HepG2 (cell line): ENCODE measurements around the gene SLIRP. TPM values are rescaled to one million over a fixed set of nuclear protein-coding genes. Genes with fewer than 3 reads are reported as not detected.

Experiments
- ATF3 ChIP-seq: sonication (generic); formaldehyde crosslinking; IDR thresholded peaks from 2 replicates; pipeline ENCODE4 v1.4.0; 2020; ENCODE audit warnings: missing genetic modification reagents
- ESRRA ChIP-seq: sonication (generic); formaldehyde crosslinking; IDR thresholded peaks from 2 replicates; pipeline ENCODE4 v1.5.1; 2020; ENCODE audit warnings: mild to moderate bottlenecking, low read depth, missing genetic modification reagents
- HIC2 ChIP-seq: sonication (generic); formaldehyde crosslinking; IDR thresholded peaks from 2 replicates; pipeline ENCODE4 v1.9.0; 2022; ENCODE audit warnings: low read depth, missing genetic modification reagents
- KLF6 ChIP-seq: IDR thresholded peaks from 2 replicates; pipeline ENCODE4 v1.8.0; 2016; ENCODE audit warnings: missing biosample characterization, missing genetic modification reagents
- NAIF1 ChIP-seq: sonication (generic); formaldehyde crosslinking; IDR thresholded peaks from 2 replicates; pipeline ENCODE4 v1.5.0; 2020; ENCODE audit warnings: mild to moderate bottlenecking, missing genetic modification reagents, borderline replicate concordance
- NFRKB ChIP-seq: fragments of 450-650 bp; IDR thresholded peaks from 2 replicates; pipeline ENCODE4 v1.6.1; 2017
- SIN3B ChIP-seq: fragments of 150-350 bp; IDR thresholded peaks from 2 replicates; pipeline ENCODE4 v1.6.1; 2014; ENCODE audit warnings: low read length
- SP4 ChIP-seq: sonication (generic); formaldehyde crosslinking; IDR thresholded peaks from 2 replicates; pipeline ENCODE4 v1.8.1; 2023; ENCODE audit warnings: mild to moderate bottlenecking, missing genetic modification reagents
- TFDP2 ChIP-seq: sonication (generic); formaldehyde crosslinking; IDR thresholded peaks from 2 replicates; pipeline ENCODE4 v1.4.0; 2020; ENCODE audit warnings: missing genetic modification reagents
- TGIF2 ChIP-seq: IDR thresholded peaks from 2 replicates; pipeline ENCODE4 v1.6.1; 2016; ENCODE audit warnings: control low read depth, missing compliant biosample characterization
- ZBTB3 ChIP-seq: sonication (generic); formaldehyde crosslinking; IDR thresholded peaks from 2 replicates; pipeline ENCODE4 v1.4.0; 2020; ENCODE audit warnings: low read depth, mild to moderate bottlenecking, moderate library complexity, missing genetic modification reagents, borderline replicate concordance
- ZBTB43 ChIP-seq: sonication (generic); formaldehyde crosslinking; conservative IDR thresholded peaks from 2 replicates; pipeline ENCODE4 v1.4.0; 2020; ENCODE audit warnings: missing genetic modification reagents
- ZMYM4 ChIP-seq: sonication (generic); formaldehyde crosslinking; IDR thresholded peaks from 2 replicates; pipeline ENCODE4 v1.8.1; 2023; ENCODE audit warnings: mild to moderate bottlenecking, missing genetic modification reagents
- ZNF207 ChIP-seq: fragments of 450-650 bp; IDR thresholded peaks from 2 replicates; pipeline ENCODE4 v1.6.1; 2016; ENCODE audit warnings: antibody characterized with exemption, borderline replicate concordance
- ZNF281 ChIP-seq: sonication (generic); formaldehyde crosslinking; IDR thresholded peaks from 2 replicates; pipeline ENCODE4 v1.4.0; 2020; ENCODE audit warnings: missing genetic modification reagents, borderline replicate concordance
- ZNF282 ChIP-seq: fragments of 450-650 bp; IDR thresholded peaks from 2 replicates; pipeline ENCODE4 v1.6.1; 2018; ENCODE audit not compliant: partially characterized antibody
- ZNF569 ChIP-seq: sonication (generic); formaldehyde crosslinking; IDR thresholded peaks from 2 replicates; pipeline ENCODE4 v1.5.0; 2020; ENCODE audit warnings: mild to moderate bottlenecking, missing genetic modification reagents, moderate library complexity, borderline replicate concordance
- ZNF879 ChIP-seq: sonication (generic); formaldehyde crosslinking; IDR thresholded peaks from 2 replicates; pipeline ENCODE4 v1.8.1; 2023; ENCODE audit warnings: missing genetic modification reagents
- ZSCAN12 ChIP-seq: sonication (generic); formaldehyde crosslinking; IDR thresholded peaks from 2 replicates; pipeline ENCODE4 v1.9.0; 2021; ENCODE audit warnings: mild to moderate bottlenecking, missing genetic modification reagents
- ZSCAN20 ChIP-seq: sonication (generic); formaldehyde crosslinking; IDR thresholded peaks from 2 replicates; pipeline ENCODE4 v1.4.0; 2020; ENCODE audit warnings: missing genetic modification reagents, mild to moderate bottlenecking, borderline replicate concordance
- ZSCAN5A ChIP-seq: sonication (generic); formaldehyde crosslinking; IDR thresholded peaks from 2 replicates; pipeline ENCODE4 v1.8.0; 2022; ENCODE audit warnings: mild to moderate bottlenecking, missing genetic modification reagents, borderline replicate concordance
- polyA plus RNA-seq, 8 experiments: library from polyadenylated mRNA; depleted of rRNA in 3 of 8; stranded (reverse) in 7 of 8; unstranded in 1 of 8; fragments of >200 nt; fragmentation: Illumina TruSeq in 4 of 8; extraction: Trizol in 4 of 8; gene quantifications; 2 replicates each; pipeline versions ENCODE4 v1.2.1 to v1.2.3, GENCODE V29; 2011 to 2016; ENCODE audit warnings: low read depth in 4 of 8, missing spikeins in 1 of 8, mixed read lengths in 1 of 8; ENCODE audit not compliant: insufficient read depth in 1 of 8
- total RNA-seq, 5 experiments: library from RNA; depleted of rRNA; stranded (reverse); fragments of >200 nt; fragmentation: Illumina TruSeq; extraction: Trizol; gene quantifications; 2 replicates each; pipeline ENCODE4 v1.2.3, GENCODE V29; 2016; ENCODE audit warnings: low read depth in 1 of 5

Gene SLIRP
- total and polyA plus RNA-seq, 2 of the 13 experiments (the other 11 are each of a cell fraction or from before 2014, with no cell fraction given): 281 to 548 TPM

- no peak for TF ChIP-seq HIC2 (CRISPR knock-in tag)
- peak; percentile 45; the same call in 1 of the 2 replicates for TF ChIP-seq ZBTB43 (CRISPR knock-in tag)
- TF ChIP-seq ZNF282: no peak
- no peak for TF ChIP-seq ZNF879 (CRISPR knock-in tag)
- TF ChIP-seq ZSCAN5A: peak; percentile 66; the same call in 1 of the 2 replicates
- TF ChIP-seq ESRRA (CRISPR knock-in tag): peak; percentile 47; the same call in 1 of the 2 replicates
- peak; percentile 57 for TF ChIP-seq ZMYM4 (CRISPR knock-in tag)
- peak; percentile 83 for TF ChIP-seq KLF6 (CRISPR knock-in tag)
- TF ChIP-seq ZNF207: no peak
- TF ChIP-seq TFDP2 (CRISPR knock-in tag): peak; percentile 22; the same call in 1 of the 2 replicates
- no peak for TF ChIP-seq ATF3
- no peak for TF ChIP-seq ZBTB3 (CRISPR knock-in tag)
- peak; percentile 84 for TF ChIP-seq TGIF2 (CRISPR knock-in tag)
- peak; percentile 91 for TF ChIP-seq SIN3B
- TF ChIP-seq NFRKB: peak; percentile 46; the same call in 1 of the 2 replicates
- peak; percentile 63; the same call in 1 of the 2 replicates for TF ChIP-seq SP4 (CRISPR knock-in tag)
- TF ChIP-seq NAIF1: peak; percentile 39; the same call in 1 of the 2 replicates
- no peak for TF ChIP-seq ZSCAN12 (CRISPR knock-in tag)
- 0 out of 2 replicates have a peak, but pooled peaks have one; percentile 62 for TF ChIP-seq ZNF569 (CRISPR knock-in tag)
- TF ChIP-seq ZNF281 (CRISPR knock-in tag): no peak
- TF ChIP-seq ZSCAN20 (CRISPR knock-in tag): 0 out of 2 replicates have a peak, but pooled peaks have one; percentile 48
Measured at GRCh38 chr14:77707724-77708408, at the start of gene SLIRP, which contains the start of gene ALKBH1 (continued).
